HepG2 (cell line): ENCODE data around the gene SPINK4. TPM values are rescaled to one million over a fixed set of nuclear protein-coding genes. Genes with fewer than 3 reads are reported as not detected.
A peak's percentile ranks its signal among the peaks of the same experiment; 100 is the strongest.

ENCODE experiments used
- AGO2 ChIP-seq: fragments of 200-400 bp; formaldehyde crosslinking; optimal IDR thresholded peaks from 2 replicates; pipeline ENCODE3; 2017; ENCODE audit warnings: mild to moderate bottlenecking, low read depth, low read length, moderate library complexity
- CAMTA2 ChIP-seq: sonication (generic); formaldehyde crosslinking; IDR thresholded peaks from 2 replicates; pipeline ENCODE4 v1.4.0; 2020; ENCODE audit warnings: mild to moderate bottlenecking, missing genetic modification reagents, borderline replicate concordance
- IKZF5 ChIP-seq: IDR thresholded peaks from 2 replicates; pipeline ENCODE4 v1.6.1; 2018; ENCODE audit warnings: missing genetic modification reagents, mild to moderate bottlenecking, missing compliant biosample characterization
- MNT ChIP-seq: fragments of 450-650 bp; IDR thresholded peaks from 2 replicates; pipeline ENCODE4 v1.6.1; 2016
- PHB2 ChIP-seq: fragments of 450-650 bp; IDR thresholded peaks from 2 replicates; pipeline ENCODE4 v1.6.1; 2018; ENCODE audit not compliant: partially characterized antibody
- ZFP37 ChIP-seq: sonication (generic); formaldehyde crosslinking; IDR thresholded peaks from 2 replicates; pipeline ENCODE4 v1.4.0; 2020; ENCODE audit warnings: missing genetic modification reagents, borderline replicate concordance
- ZNF773 ChIP-seq: sonication (generic); formaldehyde crosslinking; IDR thresholded peaks from 2 replicates; pipeline ENCODE4 v1.4.0; 2020; ENCODE audit warnings: missing genetic modification reagents, borderline replicate concordance
- polyA plus RNA-seq, 8 experiments: library from polyadenylated mRNA; depleted of rRNA in 3 of 8; stranded (reverse) in 7 of 8; unstranded in 1 of 8; fragments of >200 nt; fragmentation: Illumina TruSeq in 4 of 8; extraction: Trizol in 4 of 8; gene quantifications; 2 replicates each; pipeline versions ENCODE4 v1.2.1 to v1.2.3, GENCODE V29; 2011 to 2016; ENCODE audit warnings: low read depth in 4 of 8, missing spikeins in 1 of 8, mixed read lengths in 1 of 8; ENCODE audit not compliant: insufficient read depth in 1 of 8
- total RNA-seq, 5 experiments: library from RNA; depleted of rRNA; stranded (reverse); fragments of >200 nt; fragmentation: Illumina TruSeq; extraction: Trizol; gene quantifications; 2 replicates each; pipeline ENCODE4 v1.2.3, GENCODE V29; 2016; ENCODE audit warnings: low read depth in 1 of 5
- TF ChIP-seq, protein P1 (sequence below): sonication (generic); formaldehyde crosslinking; IDR thresholded peaks from 2 replicates; pipeline ENCODE4 v1.4.0; 2020; ENCODE audit warnings: missing genetic modification reagents, borderline replicate concordance
- TF ChIP-seq, protein P2 (sequence below): sonication (generic); formaldehyde crosslinking; IDR thresholded peaks from 2 replicates; pipeline ENCODE4 v1.5.0; 2020; ENCODE audit warnings: mild to moderate bottlenecking, missing genetic modification reagents, borderline replicate concordance

The SPINK4 gene
- total and polyA plus RNA-seq, 2 of the 13 experiments (the other 11 are each of a cell fraction or from before 2014, with no cell fraction given) = 0.53 to 3.4 TPM

GRCh38 chr9:33290247-33291030 lies 50.5 kb downstream of the SPINK4 start, which contains the start of gene NFX1 (continued):
- TF ChIP-seq IKZF5 (CRISPR knock-in tag) (peak; percentile 94; the same call in 1 of the 2 replicates), PHB2 (no peak), ZNF773 (0 out of 2 replicates have a peak, but pooled peaks have one; percentile 70), ZFP37 (CRISPR knock-in tag) (peak; percentile 86), CAMTA2 (CRISPR knock-in tag) (peak; percentile 96; the same call in 1 of the 2 replicates), MNT (peak; percentile 84), AGO2 (peak; percentile 83)
- TF ChIP-seq, protein P1, sequence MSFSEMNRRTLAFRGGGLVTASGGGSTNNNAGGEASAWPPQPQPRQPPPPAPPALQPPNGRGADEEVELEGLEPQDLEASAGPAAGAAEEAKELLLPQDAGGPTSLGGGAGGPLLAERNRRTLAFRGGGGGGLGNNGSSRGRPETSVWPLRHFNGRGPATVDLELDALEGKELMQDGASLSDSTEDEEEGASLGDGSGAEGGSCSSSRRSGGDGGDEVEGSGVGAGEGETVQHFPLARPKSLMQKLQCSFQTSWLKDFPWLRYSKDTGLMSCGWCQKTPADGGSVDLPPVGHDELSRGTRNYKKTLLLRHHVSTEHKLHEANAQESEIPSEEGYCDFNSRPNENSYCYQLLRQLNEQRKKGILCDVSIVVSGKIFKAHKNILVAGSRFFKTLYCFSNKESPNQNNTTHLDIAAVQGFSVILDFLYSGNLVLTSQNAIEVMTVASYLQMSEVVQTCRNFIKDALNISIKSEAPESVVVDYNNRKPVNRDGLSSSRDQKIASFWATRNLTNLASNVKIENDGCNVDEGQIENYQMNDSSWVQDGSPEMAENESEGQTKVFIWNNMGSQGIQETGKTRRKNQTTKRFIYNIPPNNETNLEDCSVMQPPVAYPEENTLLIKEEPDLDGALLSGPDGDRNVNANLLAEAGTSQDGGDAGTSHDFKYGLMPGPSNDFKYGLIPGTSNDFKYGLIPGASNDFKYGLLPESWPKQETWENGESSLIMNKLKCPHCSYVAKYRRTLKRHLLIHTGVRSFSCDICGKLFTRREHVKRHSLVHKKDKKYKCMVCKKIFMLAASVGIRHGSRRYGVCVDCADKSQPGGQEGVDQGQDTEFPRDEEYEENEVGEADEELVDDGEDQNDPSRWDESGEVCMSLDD (CRISPR knock-in tag) = no peak
- TF ChIP-seq, protein P2, sequence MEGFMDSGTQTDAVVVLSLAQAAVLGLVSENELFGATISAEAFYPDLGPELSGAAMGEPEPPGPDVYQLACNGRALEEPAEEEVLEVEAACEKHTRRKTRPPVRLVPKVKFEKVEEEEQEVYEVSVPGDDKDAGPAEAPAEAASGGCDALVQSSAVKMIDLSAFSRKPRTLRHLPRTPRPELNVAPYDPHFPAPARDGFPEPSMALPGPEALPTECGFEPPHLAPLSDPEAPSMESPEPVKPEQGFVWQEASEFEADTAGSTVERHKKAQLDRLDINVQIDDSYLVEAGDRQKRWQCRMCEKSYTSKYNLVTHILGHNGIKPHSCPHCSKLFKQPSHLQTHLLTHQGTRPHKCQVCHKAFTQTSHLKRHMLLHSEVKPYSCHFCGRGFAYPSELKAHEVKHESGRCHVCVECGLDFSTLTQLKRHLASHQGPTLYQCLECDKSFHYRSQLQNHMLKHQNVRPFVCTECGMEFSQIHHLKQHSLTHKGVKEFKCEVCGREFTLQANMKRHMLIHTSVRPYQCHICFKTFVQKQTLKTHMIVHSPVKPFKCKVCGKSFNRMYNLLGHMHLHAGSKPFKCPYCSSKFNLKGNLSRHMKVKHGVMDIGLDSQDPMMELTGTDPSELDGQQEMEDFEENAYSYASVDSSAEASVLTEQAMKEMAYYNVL (CRISPR knock-in tag) = peak; percentile 86; the same call in 1 of the 2 replicates
